ENCODE data around the gene JSRP1.
A peak's percentile ranks its signal among the peaks of the same experiment; 100 is the strongest.

Gene JSRP1

GRCh38 chr19:2270423-2271233 lies 14.4 kb upstream of the JSRP1 start:
- Histone ChIP-seq H3K36me3 (ENCODE audit: control insufficient read depth in 1 of 2, insufficient read depth in 2 of 2, low read length in 2 of 2) (peaks cover 0 to 19% of the 10 kb centered on the region in 2 donors), H3K27me3 (ENCODE audit: low read depth, low read length) (no peaks in the 10 kb centered on the region), H3K27ac (ENCODE audit: low read length) (peak overlapping the region; percentile 87), H3K9me3 (ENCODE audit: control insufficient read depth in 1 of 2, low read length in 2 of 2) (no peaks in the 10 kb centered on the region), H3K4me1 (ENCODE audit: control insufficient read depth in 1 of 2, insufficient read depth in 2 of 2, low read length in 2 of 2) (peaks cover 9 to 52% of the 10 kb centered on the region in 2 donors), H3K4me3 (ENCODE audit: low read depth in 1 of 2, low read length in 2 of 2) (peak overlapping the region; percentile 76 to 99)

- peaks cover 9 to 47% of the 10 kb centered on the region in 2 donors for H3K4me1 ChIP-seq (ENCODE audit: control insufficient read depth in 1 of 2, insufficient read depth in 2 of 2, low read length in 2 of 2)
- H3K27ac ChIP-seq (ENCODE audit: low read length): peak overlapping the region; percentile 84
- H3K36me3 ChIP-seq (ENCODE audit: control insufficient read depth in 1 of 2, insufficient read depth in 2 of 2, low read length in 2 of 2): peaks cover 0 to 19% of the 10 kb centered on the region in 2 donors
- H3K4me3 ChIP-seq (ENCODE audit: low read depth in 1 of 2, low read length in 2 of 2): peak overlapping the region; percentile 76 to 99
- H3K9me3 ChIP-seq (ENCODE audit: control insufficient read depth in 1 of 2, low read length in 2 of 2): no peaks in the 10 kb centered on the region
- H3K27me3 ChIP-seq (ENCODE audit: low read depth, low read length): no peaks in the 10 kb centered on the region
Observed at GRCh38 chr19:2270157-2270422, 13.9 kb upstream of the JSRP1 start.

- peaks cover 0 to 19% of the 10 kb centered on the region in 2 donors for H3K36me3 ChIP-seq (ENCODE audit: control insufficient read depth in 1 of 2, insufficient read depth in 2 of 2, low read length in 2 of 2)
- no peaks in the 10 kb centered on the region for H3K27me3 ChIP-seq (ENCODE audit: low read depth, low read length)
- peak overlapping the region; percentile 84 for H3K27ac ChIP-seq (ENCODE audit: low read length)
- H3K9me3 ChIP-seq (ENCODE audit: control insufficient read depth in 1 of 2, low read length in 2 of 2): no peaks in the 10 kb centered on the region
- H3K4me3 ChIP-seq (ENCODE audit: low read depth in 1 of 2, low read length in 2 of 2): peak overlapping the region; percentile 76 to 99
- peaks cover 9 to 44% of the 10 kb centered on the region in 2 donors for H3K4me1 ChIP-seq (ENCODE audit: control insufficient read depth in 1 of 2, insufficient read depth in 2 of 2, low read length in 2 of 2)
Observed at GRCh38 chr19:2269244-2270156, 13.3 kb upstream of the JSRP1 start.

- no peaks in the 10 kb centered on the region for H3K9me3 ChIP-seq (ENCODE audit: control insufficient read depth in 1 of 2, low read length in 2 of 2)
- H3K4me1 ChIP-seq (ENCODE audit: control insufficient read depth in 1 of 2, insufficient read depth in 2 of 2, low read length in 2 of 2): peaks cover 4 to 38% of the 10 kb centered on the region in 2 donors
- peaks cover 0 to 19% of the 10 kb centered on the region in 2 donors for H3K36me3 ChIP-seq (ENCODE audit: control insufficient read depth in 1 of 2, insufficient read depth in 2 of 2, low read length in 2 of 2)
- H3K27me3 ChIP-seq (ENCODE audit: low read depth, low read length): no peaks in the 10 kb centered on the region
- H3K27ac ChIP-seq (ENCODE audit: low read length): peak overlapping the region; percentile 40
- peak overlapping the region; percentile 67 to 99 for H3K4me3 ChIP-seq (ENCODE audit: low read depth in 1 of 2, low read length in 2 of 2)
Observed at GRCh38 chr19:2268861-2269243, 12.6 kb upstream of the JSRP1 start.

- H3K27ac ChIP-seq (ENCODE audit: low read length): peak overlapping the region; percentile 40
- no peaks in the 10 kb centered on the region for H3K27me3 ChIP-seq (ENCODE audit: low read depth, low read length)
- peaks cover 4 to 35% of the 10 kb centered on the region in 2 donors for H3K4me1 ChIP-seq (ENCODE audit: control insufficient read depth in 1 of 2, insufficient read depth in 2 of 2, low read length in 2 of 2)
- peaks cover 0 to 18% of the 10 kb centered on the region in 2 donors for H3K36me3 ChIP-seq (ENCODE audit: control insufficient read depth in 1 of 2, insufficient read depth in 2 of 2, low read length in 2 of 2)
- peak overlapping the region; percentile 67 to 99 for H3K4me3 ChIP-seq (ENCODE audit: low read depth in 1 of 2, low read length in 2 of 2)
- H3K9me3 ChIP-seq (ENCODE audit: control insufficient read depth in 1 of 2, low read length in 2 of 2): no peaks in the 10 kb centered on the region
Observed at GRCh38 chr19:2268480-2268830, 12.2 kb upstream of the JSRP1 start.

- Histone ChIP-seq H3K4me1 (ENCODE audit: control insufficient read depth in 1 of 2, insufficient read depth in 2 of 2, low read length in 2 of 2) (peaks cover 0 to 14% of the 10 kb centered on the region in 2 donors), H3K27me3 (ENCODE audit: low read depth, low read length) (no peaks in the 10 kb centered on the region), H3K27ac (ENCODE audit: low read length) (no peak overlapping the region), H3K4me3 (ENCODE audit: low read depth in 1 of 2, low read length in 2 of 2) (peak overlapping the region in 1 of 2 donors; percentile 16), H3K36me3 (ENCODE audit: control insufficient read depth in 1 of 2, insufficient read depth in 2 of 2, low read length in 2 of 2) (peaks cover 0 to 1% of the 10 kb centered on the region in 2 donors), H3K9me3 (ENCODE audit: control insufficient read depth in 1 of 2, low read length in 2 of 2) (no peaks in the 10 kb centered on the region)
Observed at GRCh38 chr19:2266183-2266993, 10.2 kb upstream of the JSRP1 start.

- Histone ChIP-seq H3K4me1 (ENCODE audit: control insufficient read depth in 1 of 2, insufficient read depth in 2 of 2, low read length in 2 of 2) (peaks cover 0 to 4% of the 10 kb centered on the region in 2 donors), H3K27me3 (ENCODE audit: low read depth, low read length) (no peaks in the 10 kb centered on the region)
Observed at GRCh38 chr19:2261438-2262172, 5.4 kb upstream of the JSRP1 start.

GRCh38 chr19:2260341-2260805 lies 4.2 kb upstream of the JSRP1 start:
- no peaks in the 10 kb centered on the region for H3K9me3 ChIP-seq (ENCODE audit: control insufficient read depth in 1 of 2, low read length in 2 of 2)
- no peak overlapping the region for H3K27ac ChIP-seq (ENCODE audit: low read length)
- H3K4me1 ChIP-seq (ENCODE audit: control insufficient read depth in 1 of 2, insufficient read depth in 2 of 2, low read length in 2 of 2): no peaks in the 10 kb centered on the region
- H3K36me3 ChIP-seq (ENCODE audit: control insufficient read depth in 1 of 2, insufficient read depth in 2 of 2, low read length in 2 of 2): no peaks in the 10 kb centered on the region
- H3K4me3 ChIP-seq (ENCODE audit: low read depth in 1 of 2, low read length in 2 of 2): no peak overlapping the region
- H3K27me3 ChIP-seq (ENCODE audit: low read depth, low read length): no peaks in the 10 kb centered on the region

More at GRCh38 chr19:2261438-2262172, 5.4 kb upstream of the JSRP1 start:
- Histone ChIP-seq H3K9me3 (ENCODE audit: control insufficient read depth in 1 of 2, low read length in 2 of 2) (no peaks in the 10 kb centered on the region), H3K27ac (ENCODE audit: low read length) (no peak overlapping the region), H3K36me3 (ENCODE audit: control insufficient read depth in 1 of 2, insufficient read depth in 2 of 2, low read length in 2 of 2) (no peaks in the 10 kb centered on the region), H3K4me3 (ENCODE audit: low read depth in 1 of 2, low read length in 2 of 2) (no peak overlapping the region)

- no peak overlapping the region for H3K27ac ChIP-seq (ENCODE audit: low read length)
- no peaks in the 10 kb centered on the region for H3K36me3 ChIP-seq (ENCODE audit: control insufficient read depth in 1 of 2, insufficient read depth in 2 of 2, low read length in 2 of 2)
- H3K4me1 ChIP-seq (ENCODE audit: control insufficient read depth in 1 of 2, insufficient read depth in 2 of 2, low read length in 2 of 2): no peaks in the 10 kb centered on the region
- no peaks in the 10 kb centered on the region for H3K27me3 ChIP-seq (ENCODE audit: low read depth, low read length)
- H3K9me3 ChIP-seq (ENCODE audit: control insufficient read depth in 1 of 2, low read length in 2 of 2): no peaks in the 10 kb centered on the region
- H3K4me3 ChIP-seq (ENCODE audit: low read depth in 1 of 2, low read length in 2 of 2): no peak overlapping the region
Observed at GRCh38 chr19:2259336-2259735, 3.1 kb upstream of the JSRP1 start.

GRCh38 chr19:2255112-2255845 lies 938 bp downstream of the JSRP1 start:
- H3K4me1 ChIP-seq (ENCODE audit: control insufficient read depth in 1 of 2, insufficient read depth in 2 of 2, low read length in 2 of 2): peaks cover 0 to 35% of the 10 kb centered on the region in 2 donors
- no peak overlapping the region for H3K27ac ChIP-seq (ENCODE audit: low read length)
- H3K4me3 ChIP-seq (ENCODE audit: low read depth in 1 of 2, low read length in 2 of 2): no peak overlapping the region
- peaks cover 24% of the 10 kb centered on the region for H3K27me3 ChIP-seq (ENCODE audit: low read depth, low read length)
- no peaks in the 10 kb centered on the region for H3K36me3 ChIP-seq (ENCODE audit: control insufficient read depth in 1 of 2, insufficient read depth in 2 of 2, low read length in 2 of 2)
- no peaks in the 10 kb centered on the region for H3K9me3 ChIP-seq (ENCODE audit: control insufficient read depth in 1 of 2, low read length in 2 of 2)
